NK-92 treated with Interleukin-12 subunit alpha and Interleukin-12 subunit beta, amount 100 ng/mL, for 24 hours (cell line): ENCODE data around the gene SLC22A23.

Experiments
- DNase-seq: peaks from one replicate; lab custom pipeline; 2025; lab: John Stamatoyannopoulos, UW

The SLC22A23 gene

DNA sequence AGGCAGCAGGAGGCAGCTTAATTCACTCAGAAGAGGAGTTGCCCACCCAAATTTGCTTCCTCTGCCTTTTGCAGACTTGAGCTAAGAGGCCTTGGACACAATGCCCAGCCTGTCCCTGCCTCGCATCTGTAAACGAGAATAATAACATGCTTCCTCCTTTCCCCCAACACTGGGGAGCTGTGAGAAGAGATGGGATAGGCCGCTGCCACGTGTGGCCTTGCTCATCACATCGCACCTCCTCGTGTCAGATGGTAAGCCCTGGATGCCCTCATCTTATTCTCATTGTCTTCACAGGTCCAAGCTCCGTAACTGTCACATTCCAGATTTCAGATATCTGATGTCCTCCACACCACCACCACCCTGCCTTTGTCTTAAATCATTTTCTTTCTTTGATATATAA lies 216.3 kb downstream of the SLC22A23 start:
- DNase-seq, result no peak

GRCh38 chr6:3239110-3239830 lies 217.6 kb downstream of the SLC22A23 start:
- no peak for DNase-seq

- DNase-seq, result no peak
These were observed 218.8 kb downstream of the SLC22A23 start for GRCh38 chr6:3237761-3238662.

- no peak for DNase-seq
These were observed 220.8 kb downstream of the SLC22A23 start for GRCh38 chr6:3236005-3236404.

DNA sequence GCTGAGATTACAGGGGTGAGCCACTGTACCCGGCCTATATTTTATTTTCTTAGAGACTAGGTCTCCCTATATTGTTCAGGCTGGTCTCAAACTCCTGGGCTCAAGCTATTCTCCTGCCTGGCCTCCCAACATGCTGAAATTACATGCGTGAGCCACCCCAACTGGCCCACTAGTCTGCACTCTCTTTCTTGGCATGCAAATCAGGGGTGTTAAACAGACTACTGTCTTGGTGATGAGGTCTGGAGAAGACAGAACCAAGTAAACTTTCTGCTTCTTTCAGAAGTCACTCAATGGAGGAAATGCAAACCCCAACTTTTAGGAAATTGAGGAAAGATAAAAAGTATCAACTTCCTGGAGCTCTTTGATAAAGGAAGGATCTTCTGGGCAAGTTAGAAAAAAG lies 221.4 kb downstream of the SLC22A23 start:
- DNase-seq, result no peak

DNA sequence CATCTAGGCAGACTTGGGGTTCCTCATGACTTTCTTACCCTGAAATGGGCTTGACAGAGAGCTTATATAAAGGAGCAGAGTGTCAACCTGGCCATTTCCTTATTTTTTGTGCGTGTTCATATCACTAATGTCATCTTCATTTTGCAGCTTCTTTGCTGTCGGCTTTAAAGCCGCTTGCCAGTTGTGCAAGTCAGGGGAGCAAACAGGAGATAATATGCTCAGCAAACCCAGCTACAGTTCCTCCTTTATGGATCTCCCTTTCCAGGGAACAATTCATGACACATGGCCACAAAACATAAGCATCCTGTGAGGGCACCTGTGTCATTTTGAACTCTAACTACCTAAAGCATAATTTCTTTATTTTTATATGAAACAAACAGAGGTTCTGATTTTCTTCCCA lies 222.9 kb downstream of the SLC22A23 start:
- DNase-seq, result no peak

DNA sequence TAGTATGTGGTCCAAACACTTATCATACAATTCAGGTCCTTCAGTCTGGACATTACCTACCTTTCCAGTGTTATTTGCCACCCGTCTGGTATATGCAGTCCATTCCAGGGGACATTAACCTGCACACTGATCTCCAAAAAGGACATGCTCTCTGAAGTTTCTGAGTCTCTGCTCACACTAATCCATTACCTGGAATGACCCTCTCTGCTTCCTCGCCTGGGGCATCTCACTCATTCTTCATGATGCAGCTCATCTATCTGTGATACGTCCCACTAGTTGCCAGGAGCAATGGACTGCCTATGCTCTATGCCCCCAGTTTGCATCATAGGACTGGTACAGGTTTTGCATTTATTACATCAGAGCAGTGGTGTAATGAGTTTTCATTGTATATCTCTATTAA lies 223.5 kb downstream of the SLC22A23 start:
- DNase-seq, result no peak

DNA sequence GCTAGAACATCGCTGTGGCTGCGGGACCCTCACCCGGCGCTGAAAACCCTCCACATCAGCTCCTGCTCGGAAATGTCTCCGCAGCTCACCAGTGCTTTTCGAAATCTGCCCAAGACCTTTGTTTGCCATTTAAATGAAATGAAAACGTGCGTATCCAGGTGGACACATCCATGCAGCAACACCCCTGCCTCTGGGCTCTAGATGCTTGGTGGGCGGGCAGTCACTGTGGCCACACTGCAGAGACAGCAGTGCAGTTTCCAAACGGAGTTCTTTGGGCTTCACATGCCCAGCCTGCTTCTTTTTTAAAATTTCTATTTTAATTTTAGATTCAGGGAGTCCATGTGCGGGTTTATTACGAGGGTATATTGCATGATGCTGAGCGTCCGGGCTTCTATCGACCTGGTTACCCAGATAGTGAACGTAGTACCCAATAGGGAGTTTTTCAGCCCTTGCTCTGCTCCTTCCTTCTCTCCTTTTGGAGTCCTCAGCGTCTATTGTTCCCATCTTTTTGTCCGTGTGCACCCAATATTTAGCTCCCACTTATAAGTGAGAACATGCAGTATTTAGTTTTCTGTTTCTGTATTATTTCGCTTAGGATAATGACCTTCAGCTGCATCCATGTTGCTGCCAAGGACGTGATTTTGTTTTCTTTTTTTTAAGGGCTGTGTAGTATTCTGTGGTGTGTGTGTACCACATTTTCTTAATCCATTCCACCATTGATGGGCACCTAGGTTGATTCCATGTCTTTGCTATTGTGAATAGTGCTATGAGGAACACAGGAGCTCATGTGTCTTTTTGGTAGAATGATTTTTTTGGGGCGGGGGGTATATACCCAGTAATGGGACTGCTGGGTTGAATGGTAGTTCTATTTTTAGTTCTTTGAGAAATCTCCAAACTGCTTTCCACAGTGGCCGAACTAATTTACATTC lies 224.6 kb downstream of the SLC22A23 start:
- no peak for DNase-seq

- no peak for DNase-seq
These were observed 225.4 kb downstream of the SLC22A23 start for GRCh38 chr6:3231247-3232016.

DNA sequence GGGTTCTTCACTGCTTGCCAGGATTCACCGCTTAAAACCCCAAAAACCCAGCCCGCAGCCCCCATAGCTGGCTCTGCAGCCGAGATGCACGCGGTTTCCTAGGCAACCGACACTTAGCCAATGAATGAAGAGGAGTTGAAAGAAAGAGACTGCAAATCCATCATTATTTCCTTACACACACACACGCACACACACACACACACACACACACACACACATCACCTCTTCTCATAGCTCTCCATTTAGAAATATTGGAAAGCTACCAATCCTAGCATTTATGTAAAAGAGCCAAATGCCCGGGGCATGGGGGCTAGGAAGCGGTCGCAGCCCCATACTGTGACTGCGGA lies 226.0 kb downstream of the SLC22A23 start:
- DNase-seq, result no peak

- DNase-seq, result no peak
These were observed 226.5 kb downstream of the SLC22A23 start for GRCh38 chr6:3230256-3230882.

DNA sequence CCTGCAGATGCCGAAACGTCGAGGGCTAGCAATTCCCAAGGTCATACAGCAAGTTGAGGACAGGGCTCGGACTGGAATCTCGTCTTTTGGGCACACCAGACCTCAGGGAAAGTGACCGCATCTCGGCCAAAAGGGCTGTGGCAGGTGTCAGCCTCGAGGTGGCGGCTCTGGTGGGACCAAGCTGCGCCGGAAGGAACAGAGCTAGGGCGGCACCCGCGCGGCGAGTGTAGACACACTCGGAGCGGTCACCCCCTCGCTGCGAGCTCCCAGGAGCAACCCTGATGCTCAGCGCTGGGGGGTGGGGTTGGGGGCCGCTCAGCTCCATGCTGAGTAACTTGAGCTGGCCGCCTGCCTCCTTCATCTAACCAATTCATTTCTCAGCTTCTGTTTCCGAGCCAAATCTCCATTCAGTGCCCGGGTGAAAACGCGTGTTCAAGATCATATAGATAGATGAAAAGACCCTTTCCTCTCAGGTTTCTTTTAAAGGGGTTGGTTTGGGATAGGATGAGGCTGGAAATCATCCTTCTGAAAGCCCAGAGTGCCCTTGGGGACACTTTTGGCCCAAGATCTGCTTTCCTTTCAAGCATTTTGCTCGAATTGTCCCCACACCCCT lies 227.2 kb downstream of the SLC22A23 start:
- DNase-seq, result no peak

DNA sequence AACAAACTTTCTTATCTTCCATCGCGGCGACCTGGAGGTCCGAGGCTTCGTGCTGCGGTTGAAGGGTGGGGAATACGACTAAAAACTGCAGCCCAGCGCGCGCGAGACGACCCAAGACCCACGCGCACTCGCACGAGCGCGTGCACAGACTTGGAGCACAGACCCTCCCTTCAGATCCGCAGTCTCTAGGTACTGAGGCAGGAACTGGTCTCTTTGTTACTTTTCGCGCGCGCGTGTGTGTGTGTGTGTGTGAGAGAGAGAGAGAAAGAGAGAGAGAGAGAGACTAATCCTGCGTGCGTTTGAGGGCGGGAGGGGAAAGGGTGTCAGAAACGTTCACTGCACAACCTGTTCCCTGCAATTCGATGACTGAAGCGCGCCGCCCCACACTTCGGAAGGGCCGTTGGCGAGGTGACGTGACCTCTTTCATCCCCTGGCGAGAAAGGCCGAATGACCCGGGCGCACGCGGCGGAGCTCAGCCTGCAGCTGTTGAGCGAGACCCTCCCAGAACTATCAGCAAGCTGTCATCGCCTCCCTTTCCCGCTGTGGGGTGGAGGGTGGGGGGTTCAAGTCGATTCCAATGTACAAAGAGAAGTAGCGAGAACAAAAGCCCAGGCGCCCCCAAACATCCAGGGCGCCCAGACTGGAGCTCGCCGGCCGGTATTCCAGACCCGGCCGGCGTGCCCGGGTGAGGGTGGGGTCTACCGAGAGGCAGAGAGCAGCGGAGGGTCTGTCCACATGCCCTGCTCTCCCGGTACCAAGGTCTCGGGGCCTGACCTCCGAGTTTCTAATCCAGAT lies 227.9 kb downstream of the SLC22A23 start:
- DNase-seq, result no peak

DNA sequence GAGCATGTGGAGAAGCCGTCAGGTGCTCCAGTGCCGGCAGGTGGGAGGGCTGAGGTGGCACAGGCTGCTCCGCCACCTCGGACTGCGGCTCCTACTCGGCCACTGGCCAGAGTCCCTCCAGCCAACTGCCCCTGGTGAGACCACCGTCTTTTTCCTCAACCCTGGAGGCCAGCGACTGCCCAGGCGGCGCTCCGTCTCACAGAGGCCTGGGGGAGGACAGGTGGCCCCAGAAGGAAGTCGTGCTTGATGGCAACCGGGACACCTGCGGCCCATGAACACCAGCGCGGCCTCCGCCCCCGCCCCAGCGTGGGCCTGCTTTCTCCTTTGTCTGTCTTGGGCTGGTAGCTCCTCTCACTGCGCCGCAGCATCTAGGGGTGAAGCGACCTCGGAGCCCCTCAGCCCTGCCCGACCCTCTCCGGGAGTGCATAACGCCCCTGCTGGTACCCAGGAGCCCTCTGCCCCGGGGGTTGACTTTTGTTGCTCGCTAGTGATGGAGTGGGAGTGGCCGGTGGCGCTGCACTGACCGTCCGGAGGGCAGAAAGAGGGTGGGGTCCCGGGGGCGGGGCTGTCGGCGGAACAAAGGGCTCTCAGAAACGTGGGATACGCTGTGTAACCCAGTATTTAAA lies 228.7 kb downstream of the SLC22A23 start:
- DNase-seq, result no peak

GRCh38 chr6:3227363-3228045 lies 229.3 kb downstream of the SLC22A23 start, which contains the start of gene TUBB2B:
Gene TUBB2B, minus strand, starts transcription at chr6:3227653. Its CDS starts 110 bp downstream, at chr6:3227543.
- DNase-seq, result no peak

GRCh38 chr6:3226481-3227362 lies 230.1 kb downstream of the SLC22A23 start:
- no peak for DNase-seq

DNA sequence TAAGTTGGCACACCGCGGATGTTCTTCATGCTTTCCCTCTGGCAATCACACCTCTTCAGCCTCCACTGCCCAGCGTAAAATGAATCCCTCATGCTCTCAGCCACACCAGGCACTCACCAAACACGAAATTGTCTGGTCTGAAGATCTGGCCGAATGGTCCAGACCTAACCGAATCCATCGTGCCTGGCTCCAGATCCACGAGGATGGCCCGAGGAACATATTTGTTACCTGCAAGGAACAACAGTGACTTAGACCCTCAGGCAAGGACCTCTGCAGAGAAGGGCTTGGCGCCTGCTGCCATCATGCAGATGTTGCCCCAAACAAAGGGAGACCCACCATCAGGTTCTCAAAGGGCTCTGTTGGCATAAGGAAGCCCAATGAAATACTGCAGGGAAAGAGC lies 230.8 kb downstream of the SLC22A23 start:
- DNase-seq, result no peak
